Prostate gland (tissue), 2 donors: ENCODE results near the gene LAP3.

Experiments
- POLR2A ChIP-seq: fragments of 450-650 bp; IDR thresholded peaks from one replicate; pipeline ENCODE4 v1.6.1; 2016; ENCODE audit warnings: antibody characterized with exemption, mild to moderate bottlenecking
- TF ChIP-seq, protein P1 (sequence below), 4 experiments: fragments of 200-600 bp in 2 of 4; fragments of 450-650 bp in 2 of 4; sonication (generic) in 2 of 4; IDR thresholded peaks; 1 replicate in 3 of 4; 2 replicates in 1 of 4; pipeline ENCODE4 v1.5.1; 2016 to 2019; ENCODE audit warnings: antibody characterized with exemption in 4 of 4, mild to moderate bottlenecking in 2 of 4, moderate library complexity in 2 of 4

DNA sequence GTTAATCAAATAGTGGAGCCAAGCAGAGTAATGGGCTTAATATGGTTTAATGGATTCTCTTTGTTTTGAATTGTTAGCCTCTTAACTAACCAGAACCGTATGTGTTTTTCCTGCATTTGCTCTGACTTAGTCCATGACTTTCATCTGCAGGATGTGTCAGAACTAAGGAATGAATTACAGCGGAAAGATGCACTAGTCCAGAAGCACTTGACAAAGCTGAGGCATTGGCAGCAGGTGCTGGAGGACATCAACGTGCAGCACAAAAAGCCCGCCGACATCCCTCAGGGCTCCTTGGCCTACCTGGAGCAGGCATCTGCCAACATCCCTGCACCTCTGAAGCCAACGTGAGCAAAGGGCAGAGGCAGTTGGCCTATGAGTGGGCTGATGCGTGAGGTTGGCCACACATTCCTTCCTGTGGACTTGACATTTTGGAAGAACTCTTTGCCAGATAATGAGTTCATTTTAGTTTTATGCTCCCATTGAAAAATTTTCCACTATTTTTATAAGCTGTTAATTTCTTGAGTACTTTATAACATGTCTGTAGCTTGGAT, 46.5 kb downstream of the LAP3 start:
- TF ChIP-seq, protein P1, sequence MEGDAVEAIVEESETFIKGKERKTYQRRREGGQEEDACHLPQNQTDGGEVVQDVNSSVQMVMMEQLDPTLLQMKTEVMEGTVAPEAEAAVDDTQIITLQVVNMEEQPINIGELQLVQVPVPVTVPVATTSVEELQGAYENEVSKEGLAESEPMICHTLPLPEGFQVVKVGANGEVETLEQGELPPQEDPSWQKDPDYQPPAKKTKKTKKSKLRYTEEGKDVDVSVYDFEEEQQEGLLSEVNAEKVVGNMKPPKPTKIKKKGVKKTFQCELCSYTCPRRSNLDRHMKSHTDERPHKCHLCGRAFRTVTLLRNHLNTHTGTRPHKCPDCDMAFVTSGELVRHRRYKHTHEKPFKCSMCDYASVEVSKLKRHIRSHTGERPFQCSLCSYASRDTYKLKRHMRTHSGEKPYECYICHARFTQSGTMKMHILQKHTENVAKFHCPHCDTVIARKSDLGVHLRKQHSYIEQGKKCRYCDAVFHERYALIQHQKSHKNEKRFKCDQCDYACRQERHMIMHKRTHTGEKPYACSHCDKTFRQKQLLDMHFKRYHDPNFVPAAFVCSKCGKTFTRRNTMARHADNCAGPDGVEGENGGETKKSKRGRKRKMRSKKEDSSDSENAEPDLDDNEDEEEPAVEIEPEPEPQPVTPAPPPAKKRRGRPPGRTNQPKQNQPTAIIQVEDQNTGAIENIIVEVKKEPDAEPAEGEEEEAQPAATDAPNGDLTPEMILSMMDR (IDR thresholded peaks at IDR 0.05), result no peak
- no peak for TF ChIP-seq POLR2A
